ENCODE measurements around the gene BEGAIN.

Gene BEGAIN

GRCh38 chr14:100532906-100533655 is 54.1 kb downstream of the BEGAIN start:
- peaks cover 56% of the 10 kb centered on the region for H3K4me1 ChIP-seq (ENCODE audit: insufficient read depth, low read length)
- peak overlapping the region; percentile 78 for H3K27ac ChIP-seq (ENCODE audit: low read length)
- no peaks in the 10 kb centered on the region for H3K27me3 ChIP-seq (ENCODE audit: insufficient read depth, low read length, poor library complexity)
- H3K9ac ChIP-seq (ENCODE audit: low read depth, low read length) = peak overlapping the region; percentile 28
- DNase-seq = peak; percentile 80
- H4K20me1 ChIP-seq (ENCODE audit: insufficient read depth, low read length) = no peaks in the 10 kb centered on the region
- H3K79me2 ChIP-seq (ENCODE audit: insufficient read depth, low read length) = no peaks in the 10 kb centered on the region
- TF ChIP-seq CTCF (IDR thresholded peaks at IDR 0.05; ENCODE audit: borderline replicate concordance, extremely low read depth, low read length, poor library complexity, severe bottlenecking) (no peak), EZH2 (IDR thresholded peaks at IDR 0.05; ENCODE audit: borderline replicate concordance, low read depth, low read length, severe bottlenecking) (no peak)
- peak; percentile 56 for ATAC-seq (ENCODE audit: insufficient read depth, low read depth)
- H3K4me3 ChIP-seq (ENCODE audit: low read depth in 1 of 2, low read length in 2 of 2) = no peak overlapping the region
- H3K36me3 ChIP-seq (ENCODE audit: insufficient read depth, low read length) = peaks cover 6% of the 10 kb centered on the region; the same call in 1 of the 2 replicates
- no peak overlapping the region for H2AFZ ChIP-seq (ENCODE audit: low read depth, low read length)
- no peak overlapping the region for H3K4me2 ChIP-seq (ENCODE audit: insufficient read depth, low read length)
- no peaks in the 10 kb centered on the region for H3K9me3 ChIP-seq (ENCODE audit: insufficient read depth, low read length, severe bottlenecking)

- peaks cover 10% of the 10 kb centered on the region; the same call in 1 of the 2 replicates for H3K36me3 ChIP-seq (ENCODE audit: insufficient read depth, low read length)
- no peak overlapping the region for H3K4me2 ChIP-seq (ENCODE audit: insufficient read depth, low read length)
- no peak overlapping the region; the same call in 1 of the 2 replicates for H3K9ac ChIP-seq (ENCODE audit: low read depth, low read length)
- no peaks in the 10 kb centered on the region for H4K20me1 ChIP-seq (ENCODE audit: insufficient read depth, low read length)
- no peak overlapping the region for H3K4me3 ChIP-seq (ENCODE audit: low read depth in 1 of 2, low read length in 2 of 2)
- no peaks in the 10 kb centered on the region for H3K27me3 ChIP-seq (ENCODE audit: insufficient read depth, low read length, poor library complexity)
- DNase-seq (peak; percentile 39), ATAC-seq (ENCODE audit: insufficient read depth, low read depth) (no peak)
- H3K27ac ChIP-seq (ENCODE audit: low read length) = peak overlapping the region; percentile 78
- peaks cover 56% of the 10 kb centered on the region for H3K4me1 ChIP-seq (ENCODE audit: insufficient read depth, low read length)
- H3K9me3 ChIP-seq (ENCODE audit: insufficient read depth, low read length, severe bottlenecking) = no peaks in the 10 kb centered on the region
- TF ChIP-seq EZH2 (IDR thresholded peaks at IDR 0.05; ENCODE audit: borderline replicate concordance, low read depth, low read length, severe bottlenecking) (no peak), CTCF (IDR thresholded peaks at IDR 0.05; ENCODE audit: borderline replicate concordance, extremely low read depth, low read length, poor library complexity, severe bottlenecking) (no peak)
- H2AFZ ChIP-seq (ENCODE audit: low read depth, low read length) = no peak overlapping the region
- H3K79me2 ChIP-seq (ENCODE audit: insufficient read depth, low read length) = no peaks in the 10 kb centered on the region
These were observed 54.9 kb downstream of the BEGAIN start for GRCh38 chr14:100532154-100532861.

DNA sequence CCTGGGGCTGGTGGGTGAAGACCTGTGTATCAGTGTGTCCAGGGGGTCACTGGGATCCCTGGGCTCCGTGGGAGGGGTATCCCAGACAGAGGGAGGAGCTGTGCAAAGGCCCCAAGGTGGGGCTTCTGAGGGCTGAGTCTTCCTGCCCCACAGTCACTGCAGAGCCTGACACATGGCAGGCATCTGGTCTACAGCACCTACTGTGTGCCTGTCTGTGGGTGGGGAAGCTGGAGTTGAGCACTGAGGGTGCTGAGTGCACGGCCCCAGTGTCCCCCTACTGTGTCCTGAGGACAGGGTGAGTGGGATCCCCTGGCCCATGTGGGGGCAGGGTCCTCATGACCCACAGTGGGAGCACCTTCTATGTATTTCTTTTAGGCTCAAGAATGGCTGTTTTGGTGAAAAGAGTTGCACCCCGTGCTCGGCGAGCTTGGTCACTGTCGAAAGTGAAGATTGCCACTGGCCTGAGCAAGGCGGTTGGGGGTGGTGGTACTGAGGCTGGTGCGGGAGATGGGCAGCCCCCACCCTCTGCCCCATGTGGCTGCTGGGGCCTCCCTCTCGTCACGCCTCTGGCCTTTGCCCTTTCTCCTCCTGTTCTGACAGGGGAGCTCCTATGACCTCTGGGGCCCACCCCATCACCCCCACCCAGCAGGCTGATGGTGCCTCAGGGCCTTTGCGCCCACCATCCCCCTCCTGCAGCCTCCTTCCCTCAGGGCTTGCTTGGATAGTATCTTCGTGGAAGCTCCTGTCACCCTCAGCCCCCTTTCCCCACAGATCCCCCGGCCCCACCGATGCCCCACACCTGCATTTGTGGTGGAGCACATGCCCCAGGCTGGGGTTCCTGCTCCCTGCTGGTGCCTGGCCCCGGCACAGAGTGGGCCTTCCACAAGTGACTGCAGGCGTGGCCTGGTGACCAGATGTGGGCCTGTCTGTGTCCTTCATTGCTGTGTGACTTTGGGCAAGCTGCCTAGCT is 55.8 kb downstream of the BEGAIN start:
- H2AFZ ChIP-seq (ENCODE audit: low read depth, low read length) = no peak overlapping the region
- DNase-seq (peak; percentile 56), ATAC-seq (ENCODE audit: insufficient read depth, low read depth) (no peak)
- no peaks in the 10 kb centered on the region for H4K20me1 ChIP-seq (ENCODE audit: insufficient read depth, low read length)
- no peak overlapping the region for H3K4me3 ChIP-seq (ENCODE audit: low read depth in 1 of 2, low read length in 2 of 2)
- peaks cover 56% of the 10 kb centered on the region for H3K4me1 ChIP-seq (ENCODE audit: insufficient read depth, low read length)
- H3K27me3 ChIP-seq (ENCODE audit: insufficient read depth, low read length, poor library complexity) = no peaks in the 10 kb centered on the region
- no peaks in the 10 kb centered on the region for H3K9me3 ChIP-seq (ENCODE audit: insufficient read depth, low read length, severe bottlenecking)
- H3K9ac ChIP-seq (ENCODE audit: low read depth, low read length) = no peak overlapping the region
- peak overlapping the region; percentile 78 for H3K27ac ChIP-seq (ENCODE audit: low read length)
- no peak for TF ChIP-seq EZH2 (IDR thresholded peaks at IDR 0.05; ENCODE audit: borderline replicate concordance, low read depth, low read length, severe bottlenecking)
- TF ChIP-seq CTCF (IDR thresholded peaks at IDR 0.05; ENCODE audit: borderline replicate concordance, extremely low read depth, low read length, poor library complexity, severe bottlenecking) = no peak
- H3K36me3 ChIP-seq (ENCODE audit: insufficient read depth, low read length) = peaks cover 19% of the 10 kb centered on the region
- H3K4me2 ChIP-seq (ENCODE audit: insufficient read depth, low read length) = no peak overlapping the region
- H3K79me2 ChIP-seq (ENCODE audit: insufficient read depth, low read length) = no peaks in the 10 kb centered on the region

Data from DND-41 (cell line).